Measurements from ENCODE around the gene PLET1.
"Not testable (repeated sequence)": the region's sequence is repeated elsewhere in the genome, so short reads cannot be mapped to it uniquely, and the experiment has no call there.

The PLET1 gene

GRCh38 chr11:112200252-112200651, 60.4 kb downstream of the PLET1 start:
- DNase-seq (ENCODE audit: insufficient read length) (no peak), FAIRE-seq (no peak)
- TF ChIP-seq POLR2A (IDR thresholded peaks at IDR 0.05; ENCODE audit: low read depth, low read length) = no peak

GRCh38 chr11:112199101-112199500, 61.6 kb downstream of the PLET1 start:
- DNase-seq (ENCODE audit: insufficient read length); FAIRE-seq: not testable (repeated sequence)

Measured in GM12892 (cell line).